ENCODE measurements around the gene SLC4A11.

DNA sequence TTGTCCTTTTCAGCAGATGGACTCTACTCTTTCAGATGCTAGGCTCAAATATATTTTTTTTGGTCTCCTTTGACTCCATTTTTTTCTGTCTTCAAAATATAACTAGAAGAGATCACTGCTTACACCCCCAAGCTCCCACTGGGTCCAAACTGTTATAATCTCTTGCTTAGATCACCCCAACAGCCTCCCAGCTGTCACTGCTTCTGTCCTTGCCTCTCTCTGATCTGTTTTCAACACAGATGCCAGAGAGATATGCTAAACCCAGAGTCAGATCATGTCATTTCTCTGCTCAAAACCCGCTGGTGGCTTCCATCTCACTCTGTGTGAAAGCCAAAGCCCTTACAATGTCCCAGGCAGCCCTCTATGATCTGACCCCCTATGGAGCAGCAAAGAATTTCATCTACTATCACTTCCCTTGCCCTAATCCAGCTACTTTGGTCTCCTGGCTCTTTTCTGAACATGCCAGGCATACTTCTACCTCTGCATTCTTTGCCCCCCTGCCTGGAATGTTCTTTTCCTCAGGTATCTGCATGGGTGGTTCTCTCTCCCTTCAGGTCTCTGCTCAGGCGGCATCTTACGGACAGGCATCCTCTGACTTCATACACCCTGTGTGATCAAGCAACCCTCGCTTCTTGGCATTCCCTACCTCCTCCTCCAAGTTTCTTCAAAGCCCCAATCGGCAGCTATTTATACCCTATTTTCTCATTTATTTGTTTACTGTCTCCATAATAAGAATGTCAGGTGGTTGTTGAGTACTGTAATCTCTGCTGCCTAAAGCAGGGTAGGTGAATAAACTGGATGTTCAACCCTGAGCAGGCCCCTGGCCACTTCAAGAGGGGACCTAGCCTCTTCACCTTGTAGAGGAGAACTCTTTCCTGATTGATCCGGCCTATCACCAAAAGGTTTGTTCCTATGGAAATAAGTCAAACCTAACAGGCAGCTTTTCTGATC, 43.6 kb upstream of the SLC4A11 start:
- TF ChIP-seq, protein P1, sequence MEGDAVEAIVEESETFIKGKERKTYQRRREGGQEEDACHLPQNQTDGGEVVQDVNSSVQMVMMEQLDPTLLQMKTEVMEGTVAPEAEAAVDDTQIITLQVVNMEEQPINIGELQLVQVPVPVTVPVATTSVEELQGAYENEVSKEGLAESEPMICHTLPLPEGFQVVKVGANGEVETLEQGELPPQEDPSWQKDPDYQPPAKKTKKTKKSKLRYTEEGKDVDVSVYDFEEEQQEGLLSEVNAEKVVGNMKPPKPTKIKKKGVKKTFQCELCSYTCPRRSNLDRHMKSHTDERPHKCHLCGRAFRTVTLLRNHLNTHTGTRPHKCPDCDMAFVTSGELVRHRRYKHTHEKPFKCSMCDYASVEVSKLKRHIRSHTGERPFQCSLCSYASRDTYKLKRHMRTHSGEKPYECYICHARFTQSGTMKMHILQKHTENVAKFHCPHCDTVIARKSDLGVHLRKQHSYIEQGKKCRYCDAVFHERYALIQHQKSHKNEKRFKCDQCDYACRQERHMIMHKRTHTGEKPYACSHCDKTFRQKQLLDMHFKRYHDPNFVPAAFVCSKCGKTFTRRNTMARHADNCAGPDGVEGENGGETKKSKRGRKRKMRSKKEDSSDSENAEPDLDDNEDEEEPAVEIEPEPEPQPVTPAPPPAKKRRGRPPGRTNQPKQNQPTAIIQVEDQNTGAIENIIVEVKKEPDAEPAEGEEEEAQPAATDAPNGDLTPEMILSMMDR (IDR thresholded peaks at IDR 0.05): no peak
- no peak for TF ChIP-seq POLR2A (IDR thresholded peaks at IDR 0.05)
